Karpas-422 (cell line): ENCODE measurements around the gene ITK. TPM values are rescaled to one million over a fixed set of nuclear protein-coding genes. Genes with fewer than 3 reads are reported as not detected.
"Not testable (repeated sequence)": the region's sequence is repeated elsewhere in the genome, so short reads cannot be mapped to it uniquely, and the experiment has no call there.

Experiments used
- DNase-seq: peaks from one replicate; pipeline ENCODE4 v3.0.0-alpha.2; 2015
- H2AFZ ChIP-seq: fragments of 200-600 bp; sonication (generic); 2 replicates; pipeline ENCODE4 v1.6.1; 2014; ENCODE audit warnings: antibody characterized with exemption, low read length, mixed read lengths
- H3K27ac ChIP-seq: fragments of 200-600 bp; sonication (generic); 2 replicates; pipeline ENCODE4 v1.5.1; 2014; ENCODE audit warnings: mild to moderate bottlenecking, low read length, moderate library complexity
- H3K27me3 ChIP-seq: fragments of 200-600 bp; sonication (generic); 2 replicates; pipeline ENCODE4 v1.6.1; 2014; ENCODE audit warnings: low read length, mixed read lengths
- H3K36me3 ChIP-seq: fragments of 200-600 bp; sonication (generic); 2 replicates; pipeline ENCODE4 v1.6.1; 2014; ENCODE audit warnings: low read length, mixed read lengths; ENCODE audit not compliant: insufficient read depth
- H3K4me1 ChIP-seq: fragments of 200-600 bp; sonication (generic); 2 replicates; pipeline ENCODE4 v1.6.1; 2014; ENCODE audit warnings: mild to moderate bottlenecking, low read length, mixed read lengths
- H3K4me2 ChIP-seq: fragments of 200-600 bp; sonication (generic); 2 replicates; pipeline ENCODE4 v1.6.1; 2014; ENCODE audit warnings: low read length, low read depth, mild to moderate bottlenecking; ENCODE audit not compliant: poor library complexity, severe bottlenecking
- H3K4me3 ChIP-seq: fragments of 200-600 bp; sonication (generic); 2 replicates; pipeline ENCODE4 v1.5.1; 2014; ENCODE audit warnings: mild to moderate bottlenecking, antibody characterized with exemption, low read length, mixed read lengths
- H3K79me2 ChIP-seq: fragments of 200-600 bp; sonication (generic); 2 replicates; pipeline ENCODE4 v1.6.1; 2014; ENCODE audit warnings: mild to moderate bottlenecking, low read length, mixed read lengths
- H3K9ac ChIP-seq: fragments of 200-600 bp; sonication (generic); 2 replicates; pipeline ENCODE4 v1.6.0; 2014; ENCODE audit warnings: low read length
- H3K9me2 ChIP-seq: fragments of 200-600 bp; sonication (generic), shearing (Covaris generic); replicated peaks from 2 replicates; pipeline ENCODE4 v1.6.0; 2014; ENCODE audit warnings: mild to moderate bottlenecking, low read length, moderate library complexity; ENCODE audit not compliant: insufficient read depth
- H3K9me3 ChIP-seq: fragments of 300-700, 200-600 bp; sonication (generic); 2 replicates; pipeline ENCODE4 v1.6.1; 2014; ENCODE audit warnings: low read length, mixed read lengths
- H4K20me1 ChIP-seq: fragments of 200-600 bp; sonication (generic); 2 replicates; pipeline ENCODE4 v1.6.1; 2014; ENCODE audit warnings: mild to moderate bottlenecking, antibody characterized with exemption, low read length, low read depth; ENCODE audit not compliant: insufficient read depth
- total RNA-seq: library from RNA; depleted of rRNA; stranded (reverse); fragments of >200 nt; shearing (Covaris generic); gene quantifications from 2 replicates; pipeline ENCODE4 v1.2.3, GENCODE V29; 2014; ENCODE audit warnings: low replicate concordance

Gene ITK
- total RNA-seq, 1 experiment from 2014 or later = 1.3 TPM

- no peaks in the 10 kb centered on the region for H3K36me3 ChIP-seq
These were observed 52.9 kb downstream of the ITK start for GRCh38 chr5:157233515-157233914.

GRCh38 chr5:157236423-157236822 is 55.8 kb downstream of the ITK start:
- no peak overlapping the region for H3K27ac ChIP-seq
- no peaks in the 10 kb centered on the region for H3K27me3 ChIP-seq
- H3K4me2 ChIP-seq = no peak overlapping the region
- no peak overlapping the region for H2AFZ ChIP-seq
- peaks cover 6% of the 10 kb centered on the region; the same call in 1 of the 2 replicates for H3K4me1 ChIP-seq
- H3K4me3 ChIP-seq = no peak overlapping the region
- no peaks in the 10 kb centered on the region for H3K79me2 ChIP-seq
- no peaks in the 10 kb centered on the region for H4K20me1 ChIP-seq
- no peaks in the 10 kb centered on the region for H3K36me3 ChIP-seq
- H3K9me3 ChIP-seq = no peaks in the 10 kb centered on the region
- no peak overlapping the region for H3K9ac ChIP-seq
- DNase-seq = no peak
- H3K9me2 ChIP-seq = no peaks in the 10 kb centered on the region

More at GRCh38 chr5:157233515-157233914, 52.9 kb downstream of the ITK start:
- Histone ChIP-seq H3K27ac (no peak overlapping the region), H3K9me3 (no peaks in the 10 kb centered on the region), H3K9me2 (no peaks in the 10 kb centered on the region), H4K20me1 (no peaks in the 10 kb centered on the region), H3K4me1 (no peaks in the 10 kb centered on the region), H3K4me2 (no peak overlapping the region), H3K27me3 (no peaks in the 10 kb centered on the region), H2AFZ (no peak overlapping the region), H3K4me3 (no peak overlapping the region), H3K79me2 (no peaks in the 10 kb centered on the region), H3K9ac (no peak overlapping the region)
- no peak for DNase-seq

- no peak overlapping the region for H3K27ac ChIP-seq
- H3K4me2 ChIP-seq = no peak overlapping the region
- H2AFZ ChIP-seq = no peak overlapping the region
- no peaks in the 10 kb centered on the region for H3K9me2 ChIP-seq
- no peak for DNase-seq
- H4K20me1 ChIP-seq = no peaks in the 10 kb centered on the region
- H3K79me2 ChIP-seq = no peaks in the 10 kb centered on the region
- H3K4me1 ChIP-seq = peaks cover 6% of the 10 kb centered on the region; the same call in 1 of the 2 replicates
- H3K27me3 ChIP-seq = no peaks in the 10 kb centered on the region
- H3K9ac ChIP-seq = no peak overlapping the region
- H3K9me3 ChIP-seq = no peaks in the 10 kb centered on the region
- no peaks in the 10 kb centered on the region for H3K36me3 ChIP-seq
- no peak overlapping the region for H3K4me3 ChIP-seq
These were observed 60.8 kb downstream of the ITK start for GRCh38 chr5:157241483-157241882.

GRCh38 chr5:157244704-157245103 is 64.1 kb downstream of the ITK start:
- not testable (repeated sequence) for H3K36me3 ChIP-seq, H3K9me2 ChIP-seq, H3K4me2 ChIP-seq, H2AFZ ChIP-seq, H3K27me3 ChIP-seq, H3K27ac ChIP-seq, H4K20me1 ChIP-seq, DNase-seq, H3K79me2 ChIP-seq, H3K9me3 ChIP-seq, H3K9ac ChIP-seq, H3K4me3 ChIP-seq
- H3K4me1 ChIP-seq = peaks cover 25% of the 10 kb centered on the region

- Histone ChIP-seq H3K4me2 (no peak overlapping the region), H3K27ac (no peak overlapping the region), H3K27me3 (no peaks in the 10 kb centered on the region)
These were observed 64.8 kb downstream of the ITK start for GRCh38 chr5:157245476-157245875.

GRCh38 chr5:157245886-157246285 is 65.2 kb downstream of the ITK start:
- H3K27ac ChIP-seq = no peak overlapping the region
- H3K79me2 ChIP-seq = no peaks in the 10 kb centered on the region
- no peak overlapping the region for H3K4me3 ChIP-seq
- no peak for DNase-seq
- H3K4me1 ChIP-seq = peaks cover 25% of the 10 kb centered on the region
- no peaks in the 10 kb centered on the region for H4K20me1 ChIP-seq
- no peaks in the 10 kb centered on the region for H3K9me3 ChIP-seq
- H3K4me2 ChIP-seq = no peak overlapping the region
- no peak overlapping the region for H2AFZ ChIP-seq
- H3K9ac ChIP-seq = no peak overlapping the region
- no peaks in the 10 kb centered on the region for H3K36me3 ChIP-seq
- H3K9me2 ChIP-seq = no peaks in the 10 kb centered on the region
- no peaks in the 10 kb centered on the region for H3K27me3 ChIP-seq

More at GRCh38 chr5:157245476-157245875, 64.8 kb downstream of the ITK start:
- Histone ChIP-seq H3K4me1 (peaks cover 25% of the 10 kb centered on the region), H4K20me1 (no peaks in the 10 kb centered on the region), H3K9me3 (no peaks in the 10 kb centered on the region), H2AFZ (no peak overlapping the region), H3K36me3 (no peaks in the 10 kb centered on the region), H3K9ac (no peak overlapping the region), H3K4me3 (no peak overlapping the region), H3K79me2 (no peaks in the 10 kb centered on the region), H3K9me2 (no peaks in the 10 kb centered on the region)
- DNase-seq = no peak

GRCh38 chr5:157247267-157247666 is 66.6 kb downstream of the ITK start:
- peaks cover 28% of the 10 kb centered on the region for H3K4me1 ChIP-seq
- no peaks in the 10 kb centered on the region for H3K36me3 ChIP-seq

GRCh38 chr5:157248821-157249470 is 68.3 kb downstream of the ITK start:
- 0 out of 2 replicates have a peak overlapping the region, but pooled peaks have one; percentile 71 for H2AFZ ChIP-seq
- H3K36me3 ChIP-seq = no peaks in the 10 kb centered on the region
- H3K9me2 ChIP-seq = no peaks in the 10 kb centered on the region
- H3K27ac ChIP-seq = peak overlapping the region; percentile 72
- DNase-seq = no peak
- no peak overlapping the region for H3K9ac ChIP-seq
- no peaks in the 10 kb centered on the region for H3K79me2 ChIP-seq
- H3K4me1 ChIP-seq = peaks cover 45% of the 10 kb centered on the region
- no peaks in the 10 kb centered on the region for H4K20me1 ChIP-seq
- H3K9me3 ChIP-seq = no peaks in the 10 kb centered on the region
- no peak overlapping the region for H3K4me3 ChIP-seq
- no peaks in the 10 kb centered on the region for H3K27me3 ChIP-seq
- no peak overlapping the region for H3K4me2 ChIP-seq

More at GRCh38 chr5:157247267-157247666, 66.6 kb downstream of the ITK start:
- Histone ChIP-seq H3K9me3 (no peaks in the 10 kb centered on the region), H3K27ac (peak overlapping the region; percentile 72; the same call in 1 of the 2 replicates), H3K79me2 (no peaks in the 10 kb centered on the region), H3K27me3 (no peaks in the 10 kb centered on the region), H3K4me2 (no peak overlapping the region), H3K4me3 (no peak overlapping the region), H3K9me2 (no peaks in the 10 kb centered on the region), H2AFZ (0 out of 2 replicates have a peak overlapping the region, but pooled peaks have one; percentile 71), H4K20me1 (no peaks in the 10 kb centered on the region), H3K9ac (no peak overlapping the region)
- DNase-seq = no peak
